Activated CD4-positive, alpha-beta T cell treated with anti-CD3 and anti-CD28 coated beads, Interleukin-2, amount 10 ng/mL, durations not matched to agents 24 days and 14 days (primary cell): ENCODE results near the gene ARPP19. TPM values are rescaled to one million over a fixed set of nuclear protein-coding genes. Genes with fewer than 3 reads are reported as not detected.
"Not testable (repeated sequence)": the region's sequence is repeated elsewhere in the genome, so short reads cannot be mapped to it uniquely, and the experiment has no call there.

Source experiments
- DNase-seq: peaks from one replicate; pipeline ENCODE4 v3.0.0; 2022
- H3K27ac Mint-ChIP-seq: one replicate; pipeline ENCODE4 v1.8.0; 2022; ENCODE audit warnings: mild to moderate bottlenecking, mixed read lengths
- H3K27me3 Mint-ChIP-seq: one replicate; pipeline ENCODE4 v1.8.0; 2022; ENCODE audit warnings: mixed read lengths
- H3K36me3 Mint-ChIP-seq: one replicate; pipeline ENCODE4 v1.8.0; 2022; ENCODE audit warnings: low read depth, mild to moderate bottlenecking, mixed read lengths
- H3K4me1 Mint-ChIP-seq: one replicate; pipeline ENCODE4 v1.8.0; 2021; ENCODE audit warnings: mixed read lengths
- H3K4me3 Mint-ChIP-seq: one replicate; pipeline ENCODE4 v1.8.0; 2022; ENCODE audit warnings: mild to moderate bottlenecking, moderate library complexity, mixed read lengths
- H3K9me3 Mint-ChIP-seq: one replicate; pipeline ENCODE4 v1.8.0; 2021; ENCODE audit warnings: mixed read lengths
- intact Hi-C: fragments of 100-400 bp; cut with micrococcal nuclease; formaldehyde crosslinking; loops from one replicate; pipeline ENCODE4 v1.15.1; 2023
- total RNA-seq: library from RNA; stranded (reverse); gene quantifications from 2 replicates; pipeline ENCODE4 v1.2.3, GENCODE V29; 2022

Gene ARPP19
- total RNA-seq, 1 donor from 2014 or later, result 215 TPM

DNA sequence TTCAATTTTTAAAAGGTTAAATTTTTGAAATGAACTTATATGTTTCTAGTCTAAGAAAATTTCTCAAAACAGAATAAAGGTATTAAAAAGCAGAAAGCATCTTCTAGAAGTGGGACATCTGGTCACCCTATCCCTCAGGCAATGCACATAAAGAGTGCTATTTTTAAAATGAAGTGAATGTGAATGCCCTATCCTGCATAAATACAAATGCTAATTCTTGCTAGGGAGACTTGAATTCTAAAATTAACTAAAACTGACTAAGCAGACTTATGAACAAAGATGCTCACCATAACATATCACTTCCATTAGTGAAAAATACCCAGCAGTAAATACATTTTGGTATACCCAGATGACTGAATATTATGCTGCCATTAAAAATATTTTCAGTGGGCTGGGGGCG, 51.8 kb downstream of the ARPP19 start:
- Mint-ChIP-seq H3K9me3 (no peaks in the 10 kb centered on the region), H3K36me3 (no peaks in the 10 kb centered on the region), H3K4me3 (no peak overlapping the region), H3K27ac (no peak overlapping the region), H3K4me1 (peaks cover 6% of the 10 kb centered on the region), H3K27me3 (no peaks in the 10 kb centered on the region)
- intact Hi-C loops, result no loop called here
- DNase-seq, result no peak

- H3K4me1 Mint-ChIP-seq, result peaks cover 6% of the 10 kb centered on the region
- no peaks in the 10 kb centered on the region for H3K27me3 Mint-ChIP-seq
- no peak for DNase-seq
- H3K27ac Mint-ChIP-seq, result no peak overlapping the region
- H3K4me3 Mint-ChIP-seq, result no peak overlapping the region
- intact Hi-C loops, result no loop called here
- H3K9me3 Mint-ChIP-seq, result no peaks in the 10 kb centered on the region
- no peaks in the 10 kb centered on the region for H3K36me3 Mint-ChIP-seq
Measured at GRCh38 chr15:52515343-52515742, 53.5 kb downstream of the ARPP19 start.

DNA sequence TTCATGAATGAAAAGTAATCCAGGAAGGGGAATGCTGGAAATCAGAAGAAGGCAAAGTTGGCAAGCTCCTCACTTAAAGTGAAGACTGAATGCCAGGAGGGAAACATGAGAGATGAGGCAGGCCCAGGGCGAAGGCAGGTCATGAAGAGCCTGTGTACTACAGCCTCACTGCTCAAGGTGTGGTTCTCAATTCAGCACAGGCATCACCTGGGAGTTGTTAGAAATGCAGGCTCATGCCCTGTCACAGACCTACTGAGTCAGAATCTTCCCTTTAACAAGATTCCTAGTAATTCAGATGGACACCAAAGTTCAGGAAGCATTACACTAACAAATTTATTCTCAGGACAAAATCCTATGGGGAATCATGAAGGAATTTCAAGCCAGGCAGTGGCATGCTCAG, 54.3 kb downstream of the ARPP19 start:
- no peak for DNase-seq
- Mint-ChIP-seq H3K27ac (no peak overlapping the region), H3K27me3 (no peaks in the 10 kb centered on the region), H3K9me3 (no peaks in the 10 kb centered on the region), H3K4me3 (no peak overlapping the region), H3K4me1 (peaks cover 6% of the 10 kb centered on the region), H3K36me3 (no peaks in the 10 kb centered on the region)
- intact Hi-C loops, result no loop called here

- H3K4me3 Mint-ChIP-seq, DNase-seq, intact Hi-C loops, H3K36me3 Mint-ChIP-seq, H3K4me1 Mint-ChIP-seq, H3K27ac Mint-ChIP-seq, H3K9me3 Mint-ChIP-seq, H3K27me3 Mint-ChIP-seq: not testable (repeated sequence)
Measured at GRCh38 chr15:52512869-52513268, 56.0 kb downstream of the ARPP19 start.

- intact Hi-C loops, result no loop called here
- H3K4me3 Mint-ChIP-seq, result no peak overlapping the region
- peaks cover 2% of the 10 kb centered on the region for H3K4me1 Mint-ChIP-seq
- no peaks in the 10 kb centered on the region for H3K9me3 Mint-ChIP-seq
- no peaks in the 10 kb centered on the region for H3K27me3 Mint-ChIP-seq
- H3K36me3 Mint-ChIP-seq, result no peaks in the 10 kb centered on the region
- no peak for DNase-seq
- no peak overlapping the region for H3K27ac Mint-ChIP-seq
Measured at GRCh38 chr15:52511084-52511483, 57.7 kb downstream of the ARPP19 start.

DNA sequence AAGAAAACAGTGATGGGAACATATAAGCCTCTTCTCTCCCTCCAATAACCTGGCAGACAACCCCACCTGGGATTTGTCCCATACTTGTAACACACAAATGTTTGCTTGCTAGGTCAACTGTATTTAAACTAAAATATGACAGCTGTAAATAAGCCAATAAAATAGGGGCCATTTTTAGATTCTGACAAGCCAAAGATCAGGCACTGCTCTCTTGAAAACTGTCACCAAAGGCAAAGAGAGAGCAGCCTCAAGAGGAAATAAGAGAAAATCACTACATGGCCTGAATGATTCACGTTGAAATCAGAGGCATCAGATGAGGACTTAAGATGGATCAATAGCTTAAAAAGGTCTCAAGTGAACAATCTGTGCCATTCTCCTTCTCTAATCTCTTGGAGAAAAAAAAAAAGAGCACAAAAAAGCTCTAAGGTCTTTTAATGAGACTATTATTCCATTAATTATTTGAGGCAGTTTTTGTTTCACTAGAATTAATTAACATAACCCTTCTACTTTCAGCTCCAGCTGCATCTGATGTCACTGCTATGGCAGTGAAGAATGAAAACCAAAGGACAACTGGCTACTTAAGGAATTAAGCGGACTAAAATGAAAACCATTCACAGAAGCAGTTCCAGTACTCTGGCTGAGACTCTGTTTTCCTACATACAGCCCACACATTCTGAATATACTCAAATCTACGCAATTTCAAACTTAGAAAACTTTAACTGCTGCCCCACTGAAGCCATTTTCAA, 59.2 kb downstream of the ARPP19 start:
- Mint-ChIP-seq H3K36me3 (peaks cover 2% of the 10 kb centered on the region), H3K27ac (no peak overlapping the region), H3K4me3 (no peak overlapping the region), H3K27me3 (no peaks in the 10 kb centered on the region), H3K4me1 (peaks cover 5% of the 10 kb centered on the region), H3K9me3 (no peaks in the 10 kb centered on the region)
- intact Hi-C loops, result no loop called here
- no peak for DNase-seq

DNA sequence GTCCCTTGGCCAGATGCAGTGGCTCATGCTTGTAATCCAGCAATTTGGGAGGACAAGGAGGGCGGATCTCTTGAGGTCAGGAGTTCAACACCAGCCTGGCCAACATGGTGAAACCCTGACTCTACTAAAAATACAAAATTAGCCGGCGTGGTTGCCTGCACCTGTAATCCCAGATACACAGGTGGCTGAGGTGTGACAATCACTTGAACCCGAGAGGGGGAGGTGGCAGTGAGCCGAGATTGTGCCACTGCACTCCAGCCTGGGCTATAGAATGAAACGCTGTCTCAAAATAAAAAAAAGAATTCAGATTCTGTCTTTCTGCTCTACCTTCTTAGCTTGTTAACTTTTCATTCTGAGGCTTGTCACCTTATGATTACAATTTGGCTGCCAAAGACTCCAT, 62.3 kb downstream of the ARPP19 start:
- intact Hi-C loops, result no loop called here
- Mint-ChIP-seq H3K27ac (no peak overlapping the region), H3K9me3 (no peaks in the 10 kb centered on the region), H3K4me3 (no peak overlapping the region), H3K27me3 (no peaks in the 10 kb centered on the region), H3K36me3 (peaks cover 2% of the 10 kb centered on the region), H3K4me1 (peaks cover 16% of the 10 kb centered on the region)
- DNase-seq, result no peak

- intact Hi-C loops, result no loop called here
- no peaks in the 10 kb centered on the region for H3K27me3 Mint-ChIP-seq
- H3K36me3 Mint-ChIP-seq, result peaks cover 4% of the 10 kb centered on the region
- H3K4me1 Mint-ChIP-seq, result peaks cover 15% of the 10 kb centered on the region
- no peak for DNase-seq
- H3K4me3 Mint-ChIP-seq, result no peak overlapping the region
- no peak overlapping the region for H3K27ac Mint-ChIP-seq
- no peaks in the 10 kb centered on the region for H3K9me3 Mint-ChIP-seq
Measured at GRCh38 chr15:52505151-52505550, 63.7 kb downstream of the ARPP19 start.

GRCh38 chr15:52503788-52504496, 64.9 kb downstream of the ARPP19 start:
- Mint-ChIP-seq H3K36me3 (peaks cover 4% of the 10 kb centered on the region), H3K27ac (peak overlapping the region; percentile 3), H3K9me3 (no peaks in the 10 kb centered on the region), H3K4me3 (peak overlapping the region; percentile 47), H3K27me3 (no peaks in the 10 kb centered on the region), H3K4me1 (peaks cover 15% of the 10 kb centered on the region)
- DNase-seq, result no peak
- intact Hi-C loops, result no loop called here

DNA sequence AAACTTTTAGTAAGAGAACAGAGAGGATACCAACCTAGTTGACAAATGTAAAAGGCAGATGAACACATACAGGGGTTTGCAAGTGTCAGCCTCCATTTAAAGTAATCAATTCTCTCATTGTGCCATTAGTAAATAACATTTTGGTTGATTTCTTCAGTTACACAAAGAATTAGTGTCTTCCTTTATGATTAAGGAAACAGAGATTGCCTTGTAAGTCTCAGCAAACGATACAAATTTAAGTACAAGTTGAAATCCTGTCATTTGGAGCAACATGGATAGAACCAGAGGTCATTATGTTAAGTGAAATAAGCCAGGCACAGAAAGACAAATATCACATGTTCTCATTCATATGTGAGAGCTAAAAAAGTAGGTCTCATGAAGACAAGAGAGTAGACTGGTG, 66.2 kb downstream of the ARPP19 start:
- Mint-ChIP-seq H3K4me3 (no peak overlapping the region), H3K27ac (no peak overlapping the region), H3K27me3 (no peaks in the 10 kb centered on the region), H3K4me1 (peaks cover 15% of the 10 kb centered on the region), H3K36me3 (peaks cover 4% of the 10 kb centered on the region), H3K9me3 (no peaks in the 10 kb centered on the region)
- DNase-seq, result no peak
- intact Hi-C loops, result no loop called here

GRCh38 chr15:52499506-52499905, 69.3 kb downstream of the ARPP19 start:
- DNase-seq, result no peak
- Mint-ChIP-seq H3K4me3 (no peak overlapping the region), H3K4me1 (peaks cover 22% of the 10 kb centered on the region), H3K27ac (no peak overlapping the region), H3K27me3 (no peaks in the 10 kb centered on the region), H3K36me3 (peaks cover 3% of the 10 kb centered on the region), H3K9me3 (no peaks in the 10 kb centered on the region)
- intact Hi-C loops, result no loop called here

DNA sequence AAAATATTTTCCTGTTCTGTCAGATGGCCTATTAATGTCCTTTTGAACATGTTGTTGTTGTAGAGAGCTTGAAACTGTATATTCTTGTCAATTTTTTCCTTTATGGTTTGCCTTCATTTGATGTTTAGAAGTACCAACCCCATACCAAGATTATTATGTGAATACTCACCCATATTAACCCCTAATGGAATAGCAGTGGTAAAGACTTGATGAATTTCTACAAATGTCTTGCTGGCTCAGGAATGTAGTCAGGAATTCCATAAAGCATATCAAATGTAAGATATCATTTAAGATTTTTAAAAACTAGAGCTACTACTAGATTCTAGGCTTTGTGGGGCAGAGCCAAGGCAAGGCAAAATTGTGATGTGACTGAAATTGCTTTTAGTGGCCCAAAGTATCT, 70.1 kb downstream of the ARPP19 start:
- Mint-ChIP-seq H3K4me1 (peaks cover 15% of the 10 kb centered on the region), H3K36me3 (peaks cover 3% of the 10 kb centered on the region), H3K9me3 (no peaks in the 10 kb centered on the region), H3K27me3 (no peaks in the 10 kb centered on the region), H3K27ac (no peak overlapping the region), H3K4me3 (no peak overlapping the region)
- no peak for DNase-seq
- intact Hi-C loops, result no loop called here
